Fibroblast of lung (primary cell): ENCODE data around the gene CCDC175. TPM values are rescaled to one million over a fixed set of nuclear protein-coding genes. Genes with fewer than 3 reads are reported as not detected.

Experiments used
- DNase-seq, 2 donors: peaks; one replicate each; pipeline versions ENCODE4 v3.0.0 to v3.0.0-alpha.2; 2010; ENCODE audit warnings: low read depth in 2 of 2
- H2AFZ ChIP-seq: 2 replicates; pipeline ENCODE4 v1.5.1; 2012; ENCODE audit warnings: low read length, control low read depth, inconsistent platforms
- H3K27ac ChIP-seq: 2 replicates; pipeline ENCODE4 v1.5.1; 2011; ENCODE audit warnings: low read length, control low read depth; ENCODE audit not compliant: insufficient read depth
- H3K27me3 ChIP-seq: 2 replicates; pipeline ENCODE4 v1.5.1; 2011; ENCODE audit warnings: mild to moderate bottlenecking, low read length; ENCODE audit not compliant: control insufficient read depth, insufficient read depth
- H3K36me3 ChIP-seq: 2 replicates; pipeline ENCODE4 v1.5.1; 2011; ENCODE audit warnings: low read length; ENCODE audit not compliant: control insufficient read depth, insufficient read depth
- H3K4me1 ChIP-seq: 2 replicates; pipeline ENCODE4 v1.5.1; 2011; ENCODE audit warnings: low read length; ENCODE audit not compliant: control insufficient read depth, insufficient read depth; ENCODE audit errors: extremely low read depth
- H3K4me2 ChIP-seq: 2 replicates; pipeline ENCODE4 v1.5.1; 2011; ENCODE audit warnings: low read length, control low read depth; ENCODE audit not compliant: insufficient read depth; ENCODE audit errors: extremely low read depth
- H3K4me3 ChIP-seq, 4 experiments: fragments of 200-600 bp in 1 of 4; sonication (generic) in 1 of 4; replicated peaks in 1 of 4; 2 replicates each; pipeline ENCODE4 v1.5.1; 2011 to 2016; ENCODE audit warnings: low read length in 4 of 4, low read depth in 3 of 4, mild to moderate bottlenecking in 3 of 4, control low read depth in 2 of 4, inconsistent platforms in 1 of 4, mixed read lengths in 1 of 4; ENCODE audit not compliant: insufficient read depth in 1 of 4; ENCODE audit errors: control extremely low read depth in 1 of 4
- H3K79me2 ChIP-seq: 2 replicates; pipeline ENCODE4 v1.5.1; 2012; ENCODE audit warnings: mild to moderate bottlenecking, low read length, inconsistent platforms; ENCODE audit not compliant: control insufficient read depth, insufficient read depth
- H3K9ac ChIP-seq: 2 replicates; pipeline ENCODE4 v1.5.1; 2011; ENCODE audit warnings: mild to moderate bottlenecking, low read length, control low read depth; ENCODE audit not compliant: insufficient read depth
- H3K9me3 ChIP-seq: 2 replicates; pipeline ENCODE4 v1.5.1; 2012; ENCODE audit warnings: low read depth, low read length; ENCODE audit not compliant: control insufficient read depth, insufficient read depth
- H4K20me1 ChIP-seq: 2 replicates; pipeline ENCODE4 v1.5.1; 2011; ENCODE audit warnings: low read length; ENCODE audit not compliant: control insufficient read depth, insufficient read depth; ENCODE audit errors: extremely low read depth
- CTCF ChIP-seq, 2 donors: IDR thresholded peaks in 1 of 2; conservative IDR thresholded peaks in 1 of 2; 1 replicate in 1 of 2; 2 replicates in 1 of 2; pipeline ENCODE4 v1.5.1; 2011 to 2012; ENCODE audit warnings: low read length in 2 of 2, control low read depth in 1 of 2, inconsistent platforms in 1 of 2, low read depth in 1 of 2, mild to moderate bottlenecking in 1 of 2
- EZH2 ChIP-seq: IDR thresholded peaks from 2 replicates; pipeline ENCODE4 v1.5.1; 2012; ENCODE audit warnings: low read length, control low read depth, mild to moderate bottlenecking; ENCODE audit errors: missing control alignments
- polyA plus RNA-seq, 2 donors: library from polyadenylated mRNA; depleted of rRNA in 1 of 2; stranded (reverse) in 1 of 2; unstranded in 1 of 2; fragments of >200 nt; gene quantifications; 2 replicates each; pipeline ENCODE4 v1.2.1, GENCODE V29; 2011 to 2012; ENCODE audit warnings: missing spikeins in 1 of 2
- total RNA-seq: library from RNA; depleted of rRNA; stranded (reverse); fragments of >200 nt; gene quantifications from 2 replicates; pipeline ENCODE4 v1.2.1, GENCODE V29; 2014

CCDC175 gene
- total and polyA plus RNA-seq, 2 donors (not counting 1 experiment from before 2014, with no cell fraction given) = not detected

GRCh38 chr14:59500732-59501131 lies 75.9 kb downstream of the CCDC175 start:
- no peaks in the 10 kb centered on the region for H3K27me3 ChIP-seq
- H3K9ac ChIP-seq = no peak overlapping the region
- no peaks in the 10 kb centered on the region for H3K79me2 ChIP-seq
- H3K9me3 ChIP-seq = no peaks in the 10 kb centered on the region
- no peak overlapping the region for H3K4me2 ChIP-seq
- H2AFZ ChIP-seq = no peak overlapping the region
- H3K27ac ChIP-seq = no peak overlapping the region
- TF ChIP-seq EZH2 (no peak), CTCF (conservative IDR thresholded peaks at IDR 0.05 in 1 of 2, IDR thresholded peaks at IDR 0.05 in 1 of 2; ENCODE audit: low read depth in 1 of 2, low read length in 2 of 2) (no peak)
- DNase-seq = no peak
- no peaks in the 10 kb centered on the region for H3K4me1 ChIP-seq
- no peaks in the 10 kb centered on the region for H3K36me3 ChIP-seq
- H3K4me3 ChIP-seq = no peak overlapping the region
- H4K20me1 ChIP-seq = peaks cover 2% of the 10 kb centered on the region

- no peak for DNase-seq
- Histone ChIP-seq H3K9me3 (no peaks in the 10 kb centered on the region), H2AFZ (no peak overlapping the region), H4K20me1 (no peaks in the 10 kb centered on the region), H3K27ac (no peak overlapping the region), H3K79me2 (peaks cover 3% of the 10 kb centered on the region), H3K9ac (no peak overlapping the region), H3K27me3 (no peaks in the 10 kb centered on the region), H3K4me3 (no peak overlapping the region), H3K4me2 (no peak overlapping the region), H3K36me3 (peaks cover 12% of the 10 kb centered on the region), H3K4me1 (no peaks in the 10 kb centered on the region)
- no peak for TF ChIP-seq CTCF (conservative IDR thresholded peaks at IDR 0.05 in 1 of 2, IDR thresholded peaks at IDR 0.05 in 1 of 2; ENCODE audit: low read depth in 1 of 2, low read length in 2 of 2)
- TF ChIP-seq EZH2 = no peak
Measured at GRCh38 chr14:59492384-59492783, 84.2 kb downstream of the CCDC175 start.

GRCh38 chr14:59490756-59491155 lies 85.9 kb downstream of the CCDC175 start:
- H3K9ac ChIP-seq = no peak overlapping the region
- H3K27ac ChIP-seq = no peak overlapping the region
- H3K27me3 ChIP-seq = no peaks in the 10 kb centered on the region
- H3K9me3 ChIP-seq = no peaks in the 10 kb centered on the region
- TF ChIP-seq CTCF (conservative IDR thresholded peaks at IDR 0.05 in 1 of 2, IDR thresholded peaks at IDR 0.05 in 1 of 2; ENCODE audit: low read depth in 1 of 2, low read length in 2 of 2) = no peak
- no peak for TF ChIP-seq EZH2
- no peak overlapping the region for H3K4me2 ChIP-seq
- no peak overlapping the region for H3K4me3 ChIP-seq
- peaks cover 15% of the 10 kb centered on the region for H3K79me2 ChIP-seq
- no peaks in the 10 kb centered on the region for H3K4me1 ChIP-seq
- no peak overlapping the region for H2AFZ ChIP-seq
- H3K36me3 ChIP-seq = peaks cover 12% of the 10 kb centered on the region
- no peaks in the 10 kb centered on the region for H4K20me1 ChIP-seq
- peak in 1 of 2 donors; percentile 30 for DNase-seq
